ENCODE results near the gene RNF186. TPM values are rescaled to one million over a fixed set of nuclear protein-coding genes. Genes with fewer than 3 reads are reported as not detected.

The RNF186 gene
- total and polyA plus RNA-seq, 2 of the 13 experiments (the other 11 are each of a cell fraction or from before 2014, with no cell fraction given) = 0.07 to 0.20 TPM

DNA sequence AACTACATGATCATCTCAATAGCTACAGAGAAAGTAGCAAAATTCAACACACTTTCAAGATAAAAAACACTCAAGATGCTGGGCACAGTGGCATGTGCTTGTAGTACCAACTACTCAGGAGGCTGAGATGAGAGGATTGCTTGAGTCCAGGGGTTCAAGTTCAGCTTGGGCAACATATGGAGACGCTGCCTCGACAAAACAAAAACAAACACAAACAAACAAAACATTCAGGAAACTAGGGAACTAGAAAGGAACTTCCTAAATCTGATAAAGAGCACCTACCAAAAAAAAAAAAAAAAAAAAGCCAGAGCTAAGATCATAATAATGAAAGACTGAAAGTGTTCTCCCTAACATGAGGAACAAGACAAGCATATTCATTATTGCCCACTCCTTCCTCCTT lies 22.8 kb upstream of the RNF186 start:
- Histone ChIP-seq H3K9me3 (ENCODE audit: low read length) (no peaks in the 10 kb centered on the region), H3K4me2 (ENCODE audit: low read depth, low read length) (no peak overlapping the region), H3K4me3 (replicated peaks in 1 of 3; ENCODE audit: insufficient read depth in 1 of 3, low read depth in 2 of 3, low read length in 3 of 3) (no peak overlapping the region), H2AFZ (ENCODE audit: low read length) (no peak overlapping the region), H3K36me3 (replicated peaks in 1 of 2; ENCODE audit: control insufficient read depth in 1 of 2, insufficient read depth in 2 of 2, low read length in 2 of 2) (no peaks in the 10 kb centered on the region), H3K4me1 (ENCODE audit: insufficient read depth, low read length) (no peaks in the 10 kb centered on the region), H3K27ac (ENCODE audit: extremely low read length, insufficient read depth, low read length) (no peak overlapping the region), H3K27me3 (ENCODE audit: control insufficient read depth in 1 of 2, insufficient read depth in 2 of 2, low read length in 2 of 2) (no peaks in the 10 kb centered on the region), H3K79me2 (ENCODE audit: insufficient read depth, low read length) (no peaks in the 10 kb centered on the region), H4K20me1 (ENCODE audit: insufficient read depth, low read length) (no peaks in the 10 kb centered on the region), H3K9ac (ENCODE audit: insufficient read depth, low read depth, low read length) (no peak overlapping the region)
- ChIA-PET POLR2A (no interaction called here), CTCF (ENCODE audit: low intra/inter-chr PET ratio, low total read pairs) (no interaction called here)
- intact Hi-C loops (cut with micrococcal nuclease; ENCODE audit: unreplicated experiment) (no loop called here), in situ Hi-C loops (cut with HindIII; ENCODE audit: extremely low pct_ligation_motif_present, low pct_unique_long_range_greater_than_20kb) (no loop called here)
- no peak for TF ChIP-seq ZNF205 (CRISPR knock-in tag; IDR thresholded peaks at IDR 0.05)
- no peak for TF ChIP-seq POLR2G (IDR thresholded peaks at IDR 0.05; ENCODE audit: low read depth, low read length)
- TF ChIP-seq, protein P1, sequence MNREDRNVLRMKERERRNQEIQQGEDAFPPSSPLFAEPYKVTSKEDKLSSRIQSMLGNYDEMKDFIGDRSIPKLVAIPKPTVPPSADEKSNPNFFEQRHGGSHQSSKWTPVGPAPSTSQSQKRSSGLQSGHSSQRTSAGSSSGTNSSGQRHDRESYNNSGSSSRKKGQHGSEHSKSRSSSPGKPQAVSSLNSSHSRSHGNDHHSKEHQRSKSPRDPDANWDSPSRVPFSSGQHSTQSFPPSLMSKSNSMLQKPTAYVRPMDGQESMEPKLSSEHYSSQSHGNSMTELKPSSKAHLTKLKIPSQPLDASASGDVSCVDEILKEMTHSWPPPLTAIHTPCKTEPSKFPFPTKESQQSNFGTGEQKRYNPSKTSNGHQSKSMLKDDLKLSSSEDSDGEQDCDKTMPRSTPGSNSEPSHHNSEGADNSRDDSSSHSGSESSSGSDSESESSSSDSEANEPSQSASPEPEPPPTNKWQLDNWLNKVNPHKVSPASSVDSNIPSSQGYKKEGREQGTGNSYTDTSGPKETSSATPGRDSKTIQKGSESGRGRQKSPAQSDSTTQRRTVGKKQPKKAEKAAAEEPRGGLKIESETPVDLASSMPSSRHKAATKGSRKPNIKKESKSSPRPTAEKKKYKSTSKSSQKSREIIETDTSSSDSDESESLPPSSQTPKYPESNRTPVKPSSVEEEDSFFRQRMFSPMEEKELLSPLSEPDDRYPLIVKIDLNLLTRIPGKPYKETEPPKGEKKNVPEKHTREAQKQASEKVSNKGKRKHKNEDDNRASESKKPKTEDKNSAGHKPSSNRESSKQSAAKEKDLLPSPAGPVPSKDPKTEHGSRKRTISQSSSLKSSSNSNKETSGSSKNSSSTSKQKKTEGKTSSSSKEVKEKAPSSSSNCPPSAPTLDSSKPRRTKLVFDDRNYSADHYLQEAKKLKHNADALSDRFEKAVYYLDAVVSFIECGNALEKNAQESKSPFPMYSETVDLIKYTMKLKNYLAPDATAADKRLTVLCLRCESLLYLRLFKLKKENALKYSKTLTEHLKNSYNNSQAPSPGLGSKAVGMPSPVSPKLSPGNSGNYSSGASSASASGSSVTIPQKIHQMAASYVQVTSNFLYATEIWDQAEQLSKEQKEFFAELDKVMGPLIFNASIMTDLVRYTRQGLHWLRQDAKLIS (CRISPR knock-in tag; IDR thresholded peaks at IDR 0.05) = no peak
- no peak for TF ChIP-seq ATRX (CRISPR knock-in tag; IDR thresholded peaks at IDR 0.05; ENCODE audit: borderline replicate concordance)
- no peak for TF ChIP-seq ZNF567 (CRISPR knock-in tag; IDR thresholded peaks at IDR 0.05; ENCODE audit: borderline replicate concordance)
- TF ChIP-seq BORCS8-MEF2B (CRISPR knock-in tag; IDR thresholded peaks at IDR 0.05) = no peak
- no peak for TF ChIP-seq HNRNPL (IDR thresholded peaks at IDR 0.05; ENCODE audit: low read depth, low read length)
- TF ChIP-seq, protein P2, sequence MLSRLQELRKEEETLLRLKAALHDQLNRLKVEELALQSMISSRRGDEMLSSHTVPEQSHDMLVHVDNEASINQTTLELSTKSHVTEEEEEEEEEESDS (CRISPR knock-in tag; IDR thresholded peaks at IDR 0.05; ENCODE audit: borderline replicate concordance) = no peak
- TF ChIP-seq NFIB (CRISPR knock-in tag; IDR thresholded peaks at IDR 0.05; ENCODE audit: borderline replicate concordance) = no peak
- no peak for TF ChIP-seq NFIC (IDR thresholded peaks at IDR 0.05; ENCODE audit: low read length)
- no peak for TF ChIP-seq ZMAT5 (CRISPR knock-in tag; IDR thresholded peaks at IDR 0.05; ENCODE audit: borderline replicate concordance, low read depth)
- TF ChIP-seq ZNF230 (CRISPR knock-in tag; IDR thresholded peaks at IDR 0.05) = no peak
- no peak for TF ChIP-seq MLX (CRISPR knock-in tag; IDR thresholded peaks at IDR 0.05)
- no peak for TF ChIP-seq ZFYVE20 (CRISPR knock-in tag; IDR thresholded peaks at IDR 0.05; ENCODE audit: borderline replicate concordance, low read depth)
- no peak for TF ChIP-seq NCOA2 (CRISPR knock-in tag; IDR thresholded peaks at IDR 0.05)
- TF ChIP-seq FOXA3 (CRISPR knock-in tag; IDR thresholded peaks at IDR 0.05) = no peak
- TF ChIP-seq ZNF30 (CRISPR knock-in tag; IDR thresholded peaks at IDR 0.05) = no peak
- TF ChIP-seq ZNF850 (CRISPR knock-in tag; conservative IDR thresholded peaks at IDR 0.05) = no peak
- ATAC-seq (no peak), DNase-seq (ENCODE audit: low spot score) (no peak), FAIRE-seq (no peak)
- BruUV-seq (replicated peaks) = no TSS peak
- 0% methylated on average over 2 of the region's 2 CpGs for WGBS (ENCODE audit: low lambda C conversion rate)

Data from HepG2 (cell line).